ENCODE results near the gene DDX25. TPM values are rescaled to one million over a fixed set of nuclear protein-coding genes. Genes with fewer than 3 reads are reported as not detected.
"Not testable (repeated sequence)": the region's sequence is repeated elsewhere in the genome, so short reads cannot be mapped to it uniquely, and the experiment has no call there.

DDX25 gene
- total RNA-seq, 2 experiments from 2014 or later = 0.27 TPM; not detected in 1

GRCh38 chr11:125902277-125902926 is 1.9 kb upstream of the DDX25 start:
- CTCF ChIA-PET = interaction anchor here (1.2 to 1.9 kb wide), 3 partner anchors 11 to 15 kb away, joined by 3 to 7 read pairs (median 5); partner anchors contain the start of gene HYLS1
- POLR2A ChIA-PET = interaction anchor here (1.2 to 2.3 kb wide), 2 partner anchors 15 to 332 kb away, joined by 5 to 30 read pairs; partner anchors contain the start of gene HYLS1

DNA sequence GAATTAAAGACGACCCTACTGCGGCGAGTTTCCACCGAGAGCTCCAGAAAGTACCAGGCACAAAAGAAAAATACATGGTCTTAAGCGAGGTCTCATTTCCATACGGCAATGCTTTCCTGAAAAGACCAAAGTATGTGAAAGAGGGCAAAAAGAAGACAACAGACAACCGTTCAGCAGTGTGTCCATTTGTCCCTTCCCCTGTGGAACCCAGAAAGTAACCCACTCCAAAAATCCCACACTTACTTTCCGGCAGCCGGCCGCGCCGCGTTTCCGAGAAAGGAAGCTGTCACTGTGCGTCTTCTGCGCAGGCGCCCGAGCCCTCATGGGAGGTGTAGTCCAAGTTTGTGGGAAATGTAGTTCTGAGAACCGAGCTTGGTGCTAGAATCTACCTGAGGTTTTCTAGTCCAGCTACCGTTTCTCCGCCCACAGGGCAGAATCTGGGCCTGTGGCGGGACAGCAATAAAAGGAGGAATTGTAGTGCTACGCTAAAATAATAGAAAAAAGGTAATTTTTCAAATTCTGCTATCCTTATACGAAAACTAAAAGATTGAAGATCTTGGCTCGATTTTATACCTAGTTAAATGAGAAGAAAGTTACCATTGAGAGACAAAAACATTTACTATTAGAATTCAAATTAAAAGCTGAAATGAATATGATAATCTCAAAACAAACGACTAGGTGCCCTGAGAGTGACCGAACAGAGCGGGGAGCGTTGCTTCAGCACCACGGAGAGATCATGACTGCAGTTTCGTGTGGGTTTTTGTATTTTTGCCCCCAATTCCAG is 1.2 kb upstream of the DDX25 start, which contains the start of gene PUS3:
TSS of gene PUS3 (minus strand) at position 280 of the 784 bp plus-strand sequence. CDS start 6,922 bp downstream, outside the sequence.
- ChIA-PET POLR2A (interaction anchor here (0.7 to 2.3 kb wide), 5 partner anchors 16 to 333 kb away, joined by 3 to 30 read pairs (median 5); partner anchors contain the start of genes HYLS1, RPUSD4 and STT3A), CTCF (interaction anchor here (1.2 to 1.9 kb wide), 4 partner anchors 10 to 18 kb away, joined by 3 to 7 read pairs (median 4); partner anchors contain the start of gene HYLS1)

GRCh38 chr11:125904678-125905077 is 370 bp downstream of the DDX25 start:
- CTCF ChIA-PET = interaction anchor here (1.2 to 1.9 kb wide), 3 partner anchors 9 to 19 kb away, joined by 3 to 5 read pairs (median 5); partner anchors contain the start of gene HYLS1

GRCh38 chr11:125910226-125910849 is 6.0 kb downstream of the DDX25 start:
- ChIA-PET POLR2A (no interaction called here), CTCF (no interaction called here)

More at GRCh38 chr11:125904678-125905077, 370 bp downstream of the DDX25 start:
- POLR2A ChIA-PET = interaction anchor here (2.3 kb wide), 1 partner anchor 17 kb away, joined by 30 read pairs; the partner anchor contains the start of gene HYLS1

GRCh38 chr11:125914601-125915000 is 10.3 kb downstream of the DDX25 start:
- POLR2A ChIA-PET, CTCF ChIA-PET: not testable (repeated sequence)

GRCh38 chr11:125916683-125917347 is 12.5 kb downstream of the DDX25 start:
- POLR2A ChIA-PET = no interaction called here
- CTCF ChIA-PET = no interaction called here

- CTCF ChIA-PET = no interaction called here
- POLR2A ChIA-PET = no interaction called here
These were observed 14.0 kb downstream of the DDX25 start for GRCh38 chr11:125918140-125918840.

GRCh38 chr11:125921042-125921441 is 16.7 kb downstream of the DDX25 start:
- ChIA-PET CTCF (interaction anchor here (1.0 kb wide), 1 partner anchor 273 kb away, joined by 4 read pairs; no protein-coding TSS in a partner anchor), POLR2A (no interaction called here)

- POLR2A ChIA-PET = no interaction called here
These were observed 17.8 kb downstream of the DDX25 start for GRCh38 chr11:125922156-125922555.

GRCh38 chr11:125923012-125923579 is 18.8 kb downstream of the DDX25 start:
- ChIA-PET POLR2A (no interaction called here), CTCF (interaction anchor here (0.6 to 1.0 kb wide), 4 partner anchors 10 to 289 kb away, joined by 3 to 4 read pairs (median 3); partner anchors contain the start of gene VSIG10L2)

More at GRCh38 chr11:125922156-125922555, 17.8 kb downstream of the DDX25 start:
- CTCF ChIA-PET = no interaction called here

DNA sequence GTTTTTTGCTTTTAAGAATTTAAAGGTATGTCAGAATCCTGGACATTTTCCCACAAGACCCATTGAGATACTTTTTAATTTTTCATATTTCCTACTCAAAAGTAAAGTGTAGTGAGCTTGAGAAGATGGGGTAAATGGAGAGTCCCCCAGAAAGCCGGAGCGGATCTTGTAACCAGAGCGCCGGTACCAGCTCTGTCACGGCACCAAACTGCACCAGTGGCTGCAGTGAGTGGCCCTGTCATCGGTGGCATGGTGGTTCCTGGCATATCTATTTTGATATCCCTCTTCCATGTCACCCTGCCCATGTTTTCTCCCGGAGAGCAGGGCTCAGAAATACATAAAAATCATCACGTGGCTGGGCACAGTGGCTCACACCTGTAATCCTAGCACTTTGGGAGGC is 19.3 kb downstream of the DDX25 start:
- CTCF ChIA-PET = interaction anchor here (1.0 kb wide), 1 partner anchor 270 kb away, joined by 3 read pairs; no protein-coding TSS in a partner anchor
- POLR2A ChIA-PET = no interaction called here

DNA sequence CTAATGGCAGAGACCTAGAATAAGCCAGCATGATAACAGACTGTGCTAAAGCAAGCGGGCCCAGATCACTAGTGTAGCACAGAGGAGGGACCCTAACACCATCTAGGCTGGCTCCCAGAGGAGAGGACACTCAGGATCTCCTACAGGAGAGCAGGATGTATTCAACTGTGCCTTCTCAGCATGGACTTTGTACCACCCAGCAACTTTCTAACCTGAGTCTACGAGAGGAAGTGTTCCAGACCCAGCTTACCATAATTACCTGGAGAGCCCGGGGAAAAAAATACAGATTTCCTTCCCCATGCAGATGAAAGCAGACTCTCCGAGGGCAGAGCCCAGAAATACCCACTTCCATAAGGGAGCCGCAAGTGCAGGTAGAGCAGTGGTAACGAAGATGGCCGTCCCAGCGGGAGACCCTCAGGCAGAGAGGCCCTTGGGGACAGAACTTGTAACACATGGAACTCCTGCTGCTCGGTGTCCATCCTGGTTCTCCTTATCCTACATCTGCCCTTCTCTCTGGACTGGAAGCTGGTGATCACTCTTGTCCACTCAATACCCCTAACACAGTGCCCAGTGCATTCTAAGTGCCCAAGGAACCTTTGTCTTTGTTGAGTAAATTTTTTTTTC is 20.2 kb downstream of the DDX25 start:
- POLR2A ChIA-PET = no interaction called here

GRCh38 chr11:125925247-125925740 is 21.0 kb downstream of the DDX25 start:
- CTCF ChIA-PET = interaction anchor here (1.1 kb wide), 1 partner anchor 268 kb away, joined by 4 read pairs; no protein-coding TSS in a partner anchor
- POLR2A ChIA-PET = no interaction called here

More for the DNA sequence above, 20.2 kb downstream of the DDX25 start:
- CTCF ChIA-PET = interaction anchor here (1.1 kb wide), 1 partner anchor 269 kb away, joined by 4 read pairs; no protein-coding TSS in a partner anchor

GRCh38 chr11:125925804-125926203 is 21.5 kb downstream of the DDX25 start:
- POLR2A ChIA-PET = no interaction called here
- CTCF ChIA-PET = interaction anchor here (1.1 kb wide), 1 partner anchor 268 kb away, joined by 4 read pairs; no protein-coding TSS in a partner anchor

DNA sequence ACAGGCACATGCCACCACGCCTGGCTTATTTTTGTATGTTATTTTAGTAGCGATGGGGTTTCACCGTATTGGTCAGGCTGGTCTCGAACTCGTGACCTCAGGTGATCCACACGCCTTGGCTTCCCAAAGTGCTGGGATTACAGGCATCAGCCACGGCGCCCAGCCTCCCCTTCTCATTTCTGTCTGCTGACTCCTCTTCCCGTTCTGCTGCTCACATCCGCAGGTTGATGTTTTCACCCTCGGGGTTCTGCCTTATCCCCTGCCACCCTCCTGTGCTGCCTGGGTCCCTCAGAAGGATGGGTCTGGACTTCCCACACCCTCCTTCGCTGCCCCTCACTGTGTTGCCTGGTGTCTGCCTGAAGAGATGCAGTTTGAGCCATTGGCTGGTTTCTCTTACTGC is 22.4 kb downstream of the DDX25 start:
- ChIA-PET POLR2A (no interaction called here), CTCF (no interaction called here)

- CTCF ChIA-PET = no interaction called here
- POLR2A ChIA-PET = no interaction called here
These were observed 25.3 kb downstream of the DDX25 start for GRCh38 chr11:125929445-125930075.

- ChIA-PET POLR2A (no interaction called here), CTCF (no interaction called here)
These were observed 25.8 kb downstream of the DDX25 start for GRCh38 chr11:125930076-125930450.
